Islet of Langerhans (tissue), 1 donor: ENCODE measurements around the gene CTCF.

Experiments
- FAIRE-seq: peaks from one replicate; lab custom pipeline; 2011; peaks lifted over from hg19 to GRCh38; lab: Jason Lieb, UNC

CTCF gene

GRCh38 chr16:67534431-67534830 lies 27.9 kb upstream of the CTCF start:
- no peak for FAIRE-seq

DNA sequence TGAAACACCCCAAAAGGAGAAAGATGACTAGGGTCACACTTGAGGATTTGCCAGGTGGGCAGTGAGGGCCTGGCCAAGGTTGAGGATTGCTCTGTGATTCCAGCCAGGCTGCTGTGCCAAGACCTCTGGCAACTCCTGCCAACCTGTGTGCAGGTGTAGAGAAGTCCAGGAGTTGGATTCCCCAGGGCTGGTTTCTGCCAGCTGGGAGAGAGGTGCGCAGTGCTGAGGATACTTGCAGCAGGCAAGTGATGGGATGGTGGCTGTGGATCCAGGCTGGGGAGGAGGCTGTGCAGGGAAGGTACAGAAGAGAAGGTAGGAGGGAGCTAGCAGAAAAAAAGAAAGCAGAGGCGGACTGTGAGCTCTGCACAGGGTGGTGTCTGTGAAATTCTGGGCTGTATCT lies 27.1 kb upstream of the CTCF start:
- FAIRE-seq: no peak

DNA sequence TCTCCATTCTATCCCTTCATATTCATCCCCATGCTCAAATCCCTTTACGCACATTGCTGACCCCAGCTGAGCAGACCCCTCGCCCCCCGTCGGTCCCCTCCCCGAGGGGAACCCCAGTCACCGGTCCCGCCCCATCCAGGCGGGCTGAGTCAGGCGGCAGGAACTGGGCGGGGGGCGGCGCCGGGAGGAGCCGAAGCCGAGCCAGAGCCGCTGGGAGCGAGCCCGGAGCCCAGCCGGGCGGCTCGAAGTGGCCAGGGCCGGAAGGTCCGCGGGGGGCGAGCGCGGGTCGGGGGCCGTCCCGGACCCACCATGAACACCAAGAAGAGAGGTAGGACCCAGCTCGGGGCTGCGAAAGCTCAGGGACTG lies 25.1 kb upstream of the CTCF start:
- FAIRE-seq: no peak

DNA sequence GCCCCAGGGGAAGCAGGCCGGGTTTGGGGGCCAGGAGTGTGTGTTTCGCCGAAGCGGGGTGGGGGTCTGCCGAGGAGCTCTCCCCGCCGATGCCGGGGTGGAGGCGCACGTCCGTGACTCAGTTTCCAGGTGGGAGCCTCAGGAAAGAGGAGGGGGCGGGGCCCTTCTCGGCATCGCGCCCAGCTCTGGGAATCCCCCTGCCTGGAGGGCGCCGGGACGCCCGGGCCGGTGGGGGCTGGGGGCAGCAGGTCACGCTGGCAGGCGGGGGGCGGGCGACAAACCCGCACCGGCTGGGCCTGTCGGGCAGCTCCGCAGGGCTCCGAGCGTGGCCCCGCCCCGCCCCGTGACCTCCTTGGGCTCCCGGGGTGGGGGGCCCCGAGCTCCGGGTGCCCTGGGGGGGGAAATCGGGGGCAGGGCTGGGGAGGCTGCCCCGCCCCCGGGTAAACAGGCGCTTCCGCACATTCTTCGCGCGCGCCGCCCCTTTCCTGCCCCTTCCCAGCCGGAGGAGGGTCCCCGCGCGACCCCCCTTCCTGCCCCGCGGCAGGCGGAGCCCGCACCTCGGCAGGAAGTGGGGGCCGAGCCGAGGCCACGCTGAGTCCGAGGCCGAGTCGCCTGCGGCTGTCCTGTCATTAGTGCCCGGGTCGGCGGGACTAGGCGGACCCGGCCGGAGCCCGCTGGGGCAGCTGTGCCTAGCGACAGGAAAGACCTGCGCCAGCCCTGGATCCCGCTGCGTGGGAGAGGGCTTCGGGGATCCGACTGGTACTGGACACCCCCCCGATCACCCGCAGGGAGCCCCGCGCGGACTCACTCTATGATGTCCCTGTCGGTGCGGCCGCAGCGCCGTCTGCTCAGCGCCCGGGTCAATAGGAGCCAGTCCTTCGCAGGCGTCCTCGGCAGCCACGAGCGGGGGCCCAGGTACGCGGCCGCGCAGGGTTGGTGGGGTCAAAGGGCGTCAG lies 24.4 kb upstream of the CTCF start:
- FAIRE-seq: no peak

GRCh38 chr16:67538666-67539101 lies 23.6 kb upstream of the CTCF start:
- FAIRE-seq: no peak

- FAIRE-seq: no peak
These were observed 23.1 kb upstream of the CTCF start for GRCh38 chr16:67539271-67539670.

DNA sequence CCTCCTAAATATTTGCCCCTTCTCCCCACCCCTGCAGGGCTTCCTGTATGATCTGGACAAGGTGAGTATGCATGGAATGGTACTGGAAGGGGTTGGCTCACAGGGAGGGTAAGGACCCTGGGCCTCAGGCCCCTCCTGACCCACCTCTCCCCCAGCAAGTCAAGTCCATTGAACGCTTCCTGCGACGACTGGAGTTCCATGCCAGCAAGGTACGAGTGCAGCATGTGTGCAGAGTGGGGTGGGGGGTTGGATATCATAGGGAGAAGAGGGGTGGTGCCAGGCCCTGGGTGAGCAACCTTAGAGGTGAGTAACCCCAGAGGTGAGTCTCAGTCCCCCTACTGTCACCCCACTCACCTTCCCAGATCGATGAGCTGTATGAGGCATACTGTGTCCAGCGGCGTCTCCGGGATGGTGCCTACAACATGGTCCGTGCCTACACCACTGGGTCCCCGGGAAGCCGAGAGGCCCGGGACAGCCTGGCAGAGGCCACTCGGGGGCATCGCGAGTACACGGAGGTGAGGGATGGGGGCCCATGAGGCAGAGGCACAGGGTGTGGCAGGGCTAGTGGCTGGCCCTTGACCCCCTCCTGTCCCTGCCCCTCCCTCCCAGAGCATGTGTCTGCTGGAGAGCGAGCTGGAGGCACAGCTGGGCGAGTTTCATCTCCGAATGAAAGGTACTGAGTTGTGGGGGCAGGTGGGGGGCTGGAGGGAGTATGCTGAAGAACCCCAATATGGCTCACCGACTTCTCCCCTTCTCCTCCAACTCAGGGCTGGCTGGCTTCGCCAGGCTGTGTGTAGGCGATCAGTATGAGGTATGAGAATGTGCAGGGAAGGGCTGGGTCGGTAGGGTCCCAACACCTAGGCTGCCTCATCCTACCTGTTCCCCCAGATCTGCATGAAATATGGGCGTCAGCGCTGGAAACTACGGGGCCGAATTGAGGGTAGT lies 22.4 kb upstream of the CTCF start:
- no peak for FAIRE-seq

DNA sequence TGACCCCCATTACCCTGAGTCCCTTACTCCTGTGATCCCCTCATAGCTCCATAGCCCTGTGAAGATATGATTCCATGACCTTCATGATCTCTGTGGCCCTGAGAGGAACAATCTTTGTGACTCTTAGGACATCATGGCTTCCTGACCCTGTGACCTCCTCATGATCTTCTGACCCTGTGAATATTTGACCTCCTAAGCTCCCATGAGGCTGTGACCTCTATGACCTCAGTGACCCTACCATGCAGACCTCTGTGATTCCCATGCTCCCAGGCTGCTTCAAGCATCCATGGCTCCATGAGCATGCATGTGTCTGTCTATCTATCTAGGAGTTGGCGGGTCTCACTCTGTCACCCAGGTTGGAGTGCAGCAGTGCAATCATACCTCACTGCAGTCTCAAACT lies 21.6 kb upstream of the CTCF start:
- no peak for FAIRE-seq

DNA sequence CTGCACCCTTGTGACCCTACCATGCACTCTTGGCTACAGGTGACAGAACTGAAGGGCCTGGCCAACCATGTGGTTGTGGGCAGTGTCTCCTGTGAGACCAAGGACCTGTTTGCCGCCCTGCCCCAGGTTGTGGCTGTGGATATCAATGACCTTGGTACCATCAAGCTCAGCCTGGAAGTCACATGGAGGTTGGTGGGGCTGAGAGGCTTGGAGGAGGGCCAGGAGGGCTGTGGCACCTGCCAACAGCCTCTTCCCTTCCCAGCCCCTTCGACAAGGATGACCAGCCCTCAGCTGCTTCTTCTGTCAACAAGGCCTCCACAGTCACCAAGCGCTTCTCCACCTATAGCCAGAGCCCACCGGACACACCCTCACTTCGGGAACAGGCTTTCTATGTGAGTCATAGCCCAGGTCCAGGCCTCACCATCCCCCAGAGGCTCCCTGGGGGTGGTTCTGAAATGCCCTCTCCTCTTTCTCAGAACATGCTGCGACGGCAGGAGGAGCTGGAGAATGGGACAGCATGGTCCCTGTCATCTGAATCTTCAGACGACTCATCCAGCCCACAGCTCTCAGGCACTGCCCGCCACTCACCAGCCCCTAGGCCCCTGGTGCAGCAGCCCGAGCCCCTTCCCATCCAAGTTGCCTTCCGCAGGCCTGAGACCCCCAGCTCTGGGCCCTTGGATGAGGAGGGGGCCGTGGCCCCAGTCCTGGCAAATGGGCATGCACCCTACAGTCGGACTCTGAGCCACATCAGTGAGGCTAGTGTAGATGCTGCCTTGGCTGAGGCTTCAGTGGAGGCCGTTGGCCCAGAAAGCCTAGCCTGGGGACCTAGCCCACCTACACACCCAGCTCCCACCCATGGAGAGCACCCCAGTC lies 20.7 kb upstream of the CTCF start:
- no peak for FAIRE-seq

DNA sequence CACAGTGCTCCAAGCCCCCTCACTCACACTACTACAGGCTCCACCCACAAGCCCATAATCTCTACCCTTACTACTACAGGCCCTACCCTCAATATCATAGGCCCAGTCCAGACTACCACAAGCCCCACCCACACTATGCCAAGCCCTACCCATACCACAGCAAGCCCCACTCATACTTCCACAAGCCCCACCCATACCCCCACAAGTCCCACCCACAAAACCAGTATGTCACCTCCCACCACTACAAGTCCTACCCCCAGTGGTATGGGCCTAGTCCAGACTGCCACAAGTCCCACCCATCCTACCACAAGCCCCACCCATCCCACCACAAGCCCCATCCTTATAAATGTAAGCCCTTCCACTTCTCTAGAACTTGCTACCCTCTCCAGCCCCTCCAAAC lies 19.9 kb upstream of the CTCF start:
- FAIRE-seq: no peak

DNA sequence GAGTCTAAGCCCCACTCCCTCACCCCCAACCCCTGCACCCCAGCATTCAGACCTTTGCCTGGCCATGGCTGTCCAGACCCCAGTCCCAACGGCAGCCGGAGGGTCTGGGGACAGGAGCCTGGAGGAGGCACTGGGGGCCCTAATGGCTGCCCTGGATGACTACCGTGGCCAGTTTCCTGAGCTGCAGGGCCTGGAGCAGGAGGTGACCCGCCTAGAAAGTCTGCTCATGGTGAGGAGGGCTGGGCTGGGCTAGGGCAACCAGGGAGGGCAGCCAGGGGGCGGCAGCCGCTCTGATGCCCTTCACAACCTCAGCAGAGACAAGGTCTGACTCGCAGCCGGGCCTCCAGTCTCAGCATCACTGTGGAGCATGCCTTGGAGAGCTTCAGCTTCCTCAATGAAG lies 19.3 kb upstream of the CTCF start:
- no peak for FAIRE-seq

DNA sequence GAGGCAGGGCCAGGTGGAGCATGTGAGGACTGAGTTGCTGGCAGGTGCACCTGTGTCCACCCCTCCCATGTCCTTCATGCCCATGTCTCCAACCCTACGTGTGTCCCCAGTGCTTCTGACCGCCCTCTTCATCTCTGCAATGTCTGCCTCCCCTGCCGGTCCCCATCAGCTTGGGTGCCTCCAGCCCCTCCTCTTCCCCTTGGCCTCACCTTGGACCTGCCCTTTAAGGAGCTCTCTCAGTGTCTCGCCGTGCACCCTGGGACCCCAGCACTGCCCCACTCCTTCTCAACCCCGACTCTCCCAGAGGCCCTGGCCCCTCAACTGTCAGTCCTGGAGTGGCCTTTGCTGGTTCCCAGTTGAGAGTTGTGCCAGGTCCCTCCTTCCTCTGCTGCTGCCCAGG lies 18.7 kb upstream of the CTCF start:
- no peak for FAIRE-seq

DNA sequence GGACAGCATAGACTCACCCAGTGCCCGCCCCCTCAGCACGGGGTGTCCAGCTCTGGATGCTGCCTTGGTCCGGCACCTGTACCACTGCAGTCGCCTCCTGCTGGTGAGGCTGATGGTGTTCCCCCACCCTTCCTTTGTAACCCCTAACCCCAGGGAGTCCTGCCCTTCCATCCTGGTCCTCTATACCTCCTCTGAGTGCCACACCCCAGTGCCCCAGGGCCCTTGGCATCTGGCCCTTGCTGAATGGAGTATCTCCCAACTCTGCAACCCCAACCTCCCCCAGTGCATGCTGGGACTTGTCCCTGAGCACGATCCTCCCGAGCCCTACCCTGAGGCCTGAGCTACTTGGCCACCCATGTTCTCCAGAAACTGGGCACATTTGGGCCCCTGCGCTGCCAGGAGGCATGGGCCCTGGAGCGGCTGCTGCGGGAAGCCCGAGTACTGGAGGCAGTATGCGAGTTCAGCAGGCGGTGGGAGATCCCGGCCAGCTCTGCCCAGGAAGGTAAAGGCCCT lies 17.9 kb upstream of the CTCF start:
- FAIRE-seq: no peak

- no peak for FAIRE-seq
These were observed 17.3 kb upstream of the CTCF start for GRCh38 chr16:67544844-67545664.

DNA sequence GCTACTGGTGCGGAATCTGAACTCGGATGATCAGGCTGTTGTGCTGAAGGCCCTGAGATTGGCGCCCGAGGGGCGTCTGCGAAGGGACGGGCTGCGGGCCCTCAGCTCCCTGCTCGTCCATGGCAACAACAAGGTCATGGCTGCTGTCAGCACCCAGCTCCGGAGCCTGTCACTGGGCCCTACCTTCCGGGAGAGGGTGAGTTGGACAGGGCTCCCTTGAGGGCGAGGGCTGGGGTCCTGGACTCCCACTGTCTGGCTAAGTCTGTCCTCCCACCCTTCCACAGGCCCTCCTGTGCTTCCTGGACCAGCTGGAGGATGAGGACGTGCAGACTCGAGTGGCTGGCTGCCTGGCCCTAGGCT lies 16.7 kb upstream of the CTCF start:
- no peak for FAIRE-seq

GRCh38 chr16:67546091-67546501 lies 16.2 kb upstream of the CTCF start:
- no peak for FAIRE-seq

DNA sequence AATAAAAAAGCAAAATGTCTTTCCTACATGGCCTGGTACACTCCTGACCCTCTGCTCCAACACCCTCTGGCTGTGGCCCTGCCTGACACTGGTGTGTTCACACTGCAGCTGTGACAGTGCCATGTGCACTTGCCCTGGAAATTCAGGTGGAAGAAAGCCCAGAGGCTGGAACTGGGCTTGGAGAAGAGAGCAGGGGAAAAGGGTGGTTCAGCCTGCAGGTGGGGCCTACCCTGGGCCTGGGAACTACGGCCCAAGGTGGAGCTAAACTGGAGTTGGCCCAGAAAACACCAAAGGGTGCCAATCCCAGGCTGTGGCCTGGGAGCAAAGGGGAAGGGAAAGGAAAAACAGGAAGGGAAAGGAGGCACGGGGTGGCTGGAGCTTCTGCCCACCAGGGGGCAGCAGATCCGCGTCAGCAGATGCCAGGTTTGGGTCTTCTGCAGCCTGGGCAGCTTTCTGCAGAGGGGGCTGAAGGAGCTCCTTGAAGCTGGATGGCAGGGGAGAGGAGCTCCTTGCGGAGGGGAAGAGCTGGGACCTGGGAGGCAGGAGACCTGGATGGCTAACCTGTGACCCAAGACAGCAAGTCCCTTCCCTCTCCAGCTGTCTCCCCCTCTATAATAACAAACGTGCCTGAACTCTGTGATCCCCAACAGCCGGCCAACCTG lies 15.4 kb upstream of the CTCF start:
- FAIRE-seq: no peak

GRCh38 chr16:67547423-67548264 lies 14.7 kb upstream of the CTCF start:
- FAIRE-seq: no peak

DNA sequence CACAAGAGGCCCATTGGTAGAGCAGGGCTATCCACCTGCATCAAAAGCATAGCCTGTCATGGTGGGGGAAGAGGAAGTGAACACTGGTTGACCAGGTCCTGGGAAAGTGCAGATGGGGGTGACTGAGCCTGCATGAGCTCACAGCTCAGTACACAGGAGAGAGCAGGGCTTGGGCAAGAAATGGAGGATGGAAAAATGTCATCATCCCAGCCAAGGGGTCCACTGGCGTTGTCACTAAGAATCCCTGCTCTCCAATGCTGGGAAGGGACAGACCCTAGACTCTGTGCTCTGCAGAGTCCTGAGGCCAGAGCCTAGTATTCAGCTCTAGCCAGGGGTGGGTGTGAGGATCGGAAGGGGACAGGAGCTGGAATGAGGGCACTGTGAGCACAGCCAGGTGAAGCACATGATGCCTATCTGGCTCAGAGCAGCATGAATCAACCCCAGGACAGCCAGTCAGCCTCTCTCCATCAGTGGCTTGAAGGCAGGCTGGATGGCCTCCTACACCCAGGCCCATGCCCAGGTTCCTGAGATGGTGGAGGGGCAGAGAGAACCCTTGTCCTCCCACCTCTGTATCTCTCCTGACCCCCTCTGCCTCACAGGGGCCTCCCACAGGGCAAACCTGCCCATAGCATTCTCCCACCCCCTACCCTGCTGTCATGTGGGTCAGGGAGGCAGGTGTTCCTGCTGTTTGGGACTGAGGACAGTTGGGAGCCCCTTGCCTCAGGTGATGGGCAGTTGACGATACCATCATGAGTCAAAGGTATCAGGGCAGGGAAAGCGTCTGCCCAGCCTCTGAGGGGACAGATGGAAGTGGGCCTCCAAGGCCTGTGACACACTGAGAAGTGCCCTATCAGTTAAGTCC lies 13.8 kb upstream of the CTCF start:
- FAIRE-seq: no peak
